ENCODE measurements around the gene PJA2. TPM values are rescaled to one million over a fixed set of nuclear protein-coding genes. Genes with fewer than 3 reads are reported as not detected.

The PJA2 gene
- total and polyA plus RNA-seq, 2 donors (not counting 3 experiments of a cell fraction or from before 2014, with no cell fraction given), result 24.4 to 64.9 TPM

DNA sequence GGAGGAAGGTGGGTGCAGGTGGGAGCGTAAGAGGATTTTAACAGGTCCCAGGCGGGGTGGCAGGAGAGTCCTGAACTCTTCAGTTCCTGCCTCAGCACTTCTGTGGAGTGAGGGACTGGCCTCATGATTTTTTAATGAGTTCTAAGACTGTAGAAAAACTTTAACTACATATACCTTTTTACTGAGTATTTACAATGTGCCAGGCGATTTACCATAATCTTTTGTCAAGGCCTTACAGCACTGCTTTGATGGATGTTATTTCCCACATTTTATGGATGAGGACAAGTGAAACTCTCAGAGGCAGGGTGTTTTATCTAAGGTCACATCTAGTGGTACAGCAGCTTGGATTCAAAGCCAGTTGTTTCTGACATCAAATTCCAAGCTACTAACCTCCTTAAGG lies 99.5 kb downstream of the PJA2 start:
- no TSS peak for BruUV-seq (replicated peaks)
- no peak for FAIRE-seq
- CTCF ChIA-PET, result interaction anchor here (0.8 kb wide), 1 partner anchor 10 kb away, joined by 3 read pairs; no protein-coding TSS in a partner anchor

More for the DNA sequence above, 99.5 kb downstream of the PJA2 start:
- H3K4me2 ChIP-seq (ENCODE audit: insufficient read depth, low read length), result no peak overlapping the region
- dilution Hi-C loops (cut with MboI; ENCODE audit: extremely low pct_ligation_motif_present, low sequenced_read_pairs), result no loop called here
- no peaks in the 10 kb centered on the region for H4K20me1 ChIP-seq (replicated peaks; ENCODE audit: control insufficient read depth, extremely low read depth, insufficient read depth, low read length)
- no peaks in the 10 kb centered on the region for H3K4me1 ChIP-seq (ENCODE audit: control insufficient read depth, extremely low read depth, insufficient read depth, low read length)
- no peak overlapping the region for H2AFZ ChIP-seq (ENCODE audit: low read depth, low read length)
- no peak overlapping the region for H3K9ac ChIP-seq (replicated peaks; ENCODE audit: extremely low read depth, insufficient read depth, low read length)
- H3K27ac ChIP-seq (ENCODE audit: insufficient read depth, low read depth, low read length), result no peak overlapping the region
- intact Hi-C loops (cut with micrococcal nuclease), result loop anchor here (5.0 kb wide), 1 partner anchor 157 kb away; no protein-coding TSS in a partner anchor
- no peak for TF ChIP-seq FOS (IDR thresholded peaks at IDR 0.05; ENCODE audit: borderline replicate concordance, insufficient read depth, low read length)
- no peak for TF ChIP-seq CTCF (IDR thresholded peaks at IDR 0.05; ENCODE audit: extremely low read depth in 1 of 2, insufficient read depth in 1 of 2, low read depth in 1 of 2, low read length in 2 of 2)
- TF ChIP-seq EZH2 (IDR thresholded peaks at IDR 0.05; ENCODE audit: borderline replicate concordance, low read depth, low read length, severe bottlenecking), result no peak
- TF ChIP-seq, protein P1, sequence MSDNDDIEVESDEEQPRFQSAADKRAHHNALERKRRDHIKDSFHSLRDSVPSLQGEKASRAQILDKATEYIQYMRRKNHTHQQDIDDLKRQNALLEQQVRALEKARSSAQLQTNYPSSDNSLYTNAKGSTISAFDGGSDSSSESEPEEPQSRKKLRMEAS (IDR thresholded peaks at IDR 0.05; ENCODE audit: insufficient read depth, insufficient read length), result no peak
- TF ChIP-seq JUN (IDR thresholded peaks at IDR 0.05; ENCODE audit: borderline replicate concordance, insufficient read depth, insufficient read length, low read depth), result no peak
- no peak for TF ChIP-seq POLR2A (IDR thresholded peaks at IDR 0.05; ENCODE audit: low read depth, low read length)
- TF ChIP-seq GATA2 (IDR thresholded peaks at IDR 0.05; ENCODE audit: insufficient read depth, insufficient read length, low read depth, low read length), result no peak
- no peak for TF ChIP-seq POLR2AphosphoS5 (IDR thresholded peaks at IDR 0.05; ENCODE audit: insufficient read depth, low read depth, low read length)
- no peaks in the 10 kb centered on the region for H3K27me3 ChIP-seq (ENCODE audit: control insufficient read depth in 2 of 2, insufficient read depth in 2 of 2, low read length in 2 of 2)
- no peak for DNase-seq (ENCODE audit: low read depth, low spot score)
- no peaks in the 10 kb centered on the region for H3K36me3 ChIP-seq (ENCODE audit: control insufficient read depth in 2 of 2, extremely low read depth in 1 of 2, insufficient read depth in 2 of 2, low read length in 2 of 2)
- no peaks in the 10 kb centered on the region for H3K79me2 ChIP-seq (ENCODE audit: control insufficient read depth, insufficient read depth, low read length)
- no peaks in the 10 kb centered on the region for H3K9me3 ChIP-seq (replicated peaks; ENCODE audit: control insufficient read depth, insufficient read depth, low read length)
- H3K4me3 ChIP-seq (replicated peaks in 1 of 3; ENCODE audit: insufficient read depth in 1 of 3, low read depth in 1 of 3, low read length in 3 of 3), result no peak overlapping the region
- H3K9me1 ChIP-seq (replicated peaks; ENCODE audit: control insufficient read depth, extremely low read depth, insufficient read depth, low read length), result no peaks in the 10 kb centered on the region
- POLR2A ChIA-PET, result no interaction called here

Data from endothelial cell of umbilical vein (primary cell).